RWPE2 (cell line): ENCODE results near the gene NSD1.

Source experiments
- ATAC-seq: fragments of 200-7000 bp; cut with Tn5 transposase; 3 replicates; pipeline ENCODE4 v1.9.1; 2021; ENCODE audit warnings: low read depth
- DNase-seq: peaks from one replicate; pipeline ENCODE4 v3.0.0-alpha.2; 2020; ENCODE audit warnings: low spot score
- H3K27ac ChIP-seq: fragments of 450-650 bp; 2 replicates; pipeline ENCODE4 v1.5.1; 2017; ENCODE audit warnings: mild to moderate bottlenecking; ENCODE audit not compliant: poor library complexity, severe bottlenecking
- H3K27me3 ChIP-seq: fragments of 250-450 bp; sonication (Bioruptor Pico); 2 replicates; pipeline ENCODE4 v1.5.1; 2021; ENCODE audit warnings: mild to moderate bottlenecking, moderate library complexity; ENCODE audit not compliant: insufficient read depth, poor library complexity, severe bottlenecking
- H3K36me3 ChIP-seq: fragments of 250-450 bp; sonication (Bioruptor Pico); 2 replicates; pipeline ENCODE4 v1.5.1; 2020; ENCODE audit warnings: low read depth, mild to moderate bottlenecking, moderate library complexity
- H3K4me1 ChIP-seq: fragments of 250-450 bp; sonication (Bioruptor Pico); 2 replicates; pipeline ENCODE4 v1.5.1; 2021; ENCODE audit warnings: mild to moderate bottlenecking, moderate library complexity; ENCODE audit not compliant: insufficient read depth, poor library complexity, severe bottlenecking
- H3K4me3 ChIP-seq: fragments of 250-450 bp; sonication (Bioruptor Pico); 2 replicates; pipeline ENCODE4 v1.5.1; 2021; ENCODE audit warnings: mild to moderate bottlenecking, moderate library complexity; ENCODE audit not compliant: severe bottlenecking
- H3K9me3 ChIP-seq: fragments of 250-450 bp; sonication (Bioruptor Pico); 2 replicates; pipeline ENCODE4 v1.5.1; 2021; ENCODE audit warnings: mild to moderate bottlenecking, moderate library complexity; ENCODE audit not compliant: severe bottlenecking
- CTCF ChIP-seq: fragments of 450-650 bp; IDR thresholded peaks from one replicate; pipeline ENCODE4 v1.5.1; 2017; ENCODE audit warnings: mild to moderate bottlenecking, moderate library complexity; ENCODE audit not compliant: poor library complexity, severe bottlenecking

NSD1 gene

GRCh38 chr5:177105691-177106476, 27.7 kb upstream of the NSD1 start:
- Histone ChIP-seq H3K4me1 (no peaks in the 10 kb centered on the region), H3K36me3 (no peaks in the 10 kb centered on the region), H3K27ac (no peak overlapping the region), H3K4me3 (no peak overlapping the region), H3K9me3 (no peaks in the 10 kb centered on the region), H3K27me3 (no peaks in the 10 kb centered on the region)
- TF ChIP-seq CTCF = no peak
- ATAC-seq (no peak), DNase-seq (no peak)

- no peak for TF ChIP-seq CTCF
- no peak overlapping the region for H3K27ac ChIP-seq
- DNase-seq = no peak
- no peaks in the 10 kb centered on the region for H3K9me3 ChIP-seq
- H3K27me3 ChIP-seq = no peaks in the 10 kb centered on the region
- H3K4me3 ChIP-seq = no peak overlapping the region
- H3K4me1 ChIP-seq = no peaks in the 10 kb centered on the region
- H3K36me3 ChIP-seq = no peaks in the 10 kb centered on the region
- ATAC-seq = no peak
Measured at GRCh38 chr5:177107159-177107558, 26.4 kb upstream of the NSD1 start.

- TF ChIP-seq CTCF = no peak
- DNase-seq = no peak
- no peak overlapping the region for H3K4me3 ChIP-seq
- no peak overlapping the region for H3K27ac ChIP-seq
- ATAC-seq = no peak
- H3K36me3 ChIP-seq = no peaks in the 10 kb centered on the region
- no peaks in the 10 kb centered on the region for H3K9me3 ChIP-seq
- no peaks in the 10 kb centered on the region for H3K27me3 ChIP-seq
- no peaks in the 10 kb centered on the region for H3K4me1 ChIP-seq
Measured at GRCh38 chr5:177109810-177110209, 23.8 kb upstream of the NSD1 start.

- Histone ChIP-seq H3K27me3 (no peaks in the 10 kb centered on the region), H3K4me1 (no peaks in the 10 kb centered on the region), H3K36me3 (no peaks in the 10 kb centered on the region), H3K4me3 (no peak overlapping the region), H3K27ac (no peak overlapping the region), H3K9me3 (no peaks in the 10 kb centered on the region)
- DNase-seq (no peak), ATAC-seq (peak; percentile 54)
- TF ChIP-seq CTCF = peak; percentile 97
Measured at GRCh38 chr5:177111720-177112394, 21.7 kb upstream of the NSD1 start.
